GM18873 (cell line): Measurements from ENCODE around the gene SMYD3.

ENCODE experiments used
- ATAC-seq: cut with Tn5 transposase; IDR thresholded peaks from one replicate; pipeline ENCODE4 v1.9.1; 2021; ENCODE audit warnings: mild to moderate bottlenecking, moderate library complexity, moderate number of reproducible peaks; ENCODE audit not compliant: unreplicated experiment, low FRiP score

Gene SMYD3

DNA sequence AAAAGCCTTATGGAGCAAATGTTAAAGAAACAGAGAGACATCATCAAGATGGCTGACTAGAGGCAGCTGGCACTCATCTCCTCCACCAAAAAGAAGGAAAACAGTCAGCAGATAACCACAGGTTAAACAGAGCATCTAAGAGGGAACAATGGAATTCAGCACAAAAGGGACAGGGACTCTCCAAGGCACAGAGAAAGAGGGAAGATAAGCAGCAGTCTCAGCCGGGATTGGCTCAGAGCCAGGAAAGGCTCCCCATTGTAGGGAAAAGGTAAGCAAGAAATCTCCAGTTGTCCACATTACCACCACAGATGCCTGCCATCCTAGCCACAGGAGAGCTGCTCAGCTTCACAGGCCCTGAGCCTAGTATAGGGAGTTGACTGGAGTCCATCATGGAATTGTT, 605.5 kb downstream of the SMYD3 start:
- ATAC-seq, result no peak

DNA sequence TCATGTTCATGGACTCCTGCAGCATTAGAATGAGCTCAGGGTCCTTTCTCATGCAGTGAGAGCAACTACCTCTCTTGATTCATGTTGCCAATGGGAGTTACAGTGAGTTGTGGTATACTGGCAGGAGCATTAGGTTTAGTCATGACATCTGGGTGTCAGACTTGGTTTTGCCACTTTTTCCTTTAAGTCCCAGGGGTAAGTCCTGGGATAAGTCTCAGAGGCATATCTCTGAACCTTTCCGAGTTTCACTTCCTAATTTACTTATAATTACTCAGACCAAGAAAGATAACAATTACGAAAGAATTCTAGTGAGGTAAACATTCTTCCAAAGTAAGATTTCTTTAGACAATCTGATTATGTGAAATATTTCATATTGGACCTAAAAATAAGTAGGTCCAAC, 606.0 kb downstream of the SMYD3 start:
- no peak for ATAC-seq

DNA sequence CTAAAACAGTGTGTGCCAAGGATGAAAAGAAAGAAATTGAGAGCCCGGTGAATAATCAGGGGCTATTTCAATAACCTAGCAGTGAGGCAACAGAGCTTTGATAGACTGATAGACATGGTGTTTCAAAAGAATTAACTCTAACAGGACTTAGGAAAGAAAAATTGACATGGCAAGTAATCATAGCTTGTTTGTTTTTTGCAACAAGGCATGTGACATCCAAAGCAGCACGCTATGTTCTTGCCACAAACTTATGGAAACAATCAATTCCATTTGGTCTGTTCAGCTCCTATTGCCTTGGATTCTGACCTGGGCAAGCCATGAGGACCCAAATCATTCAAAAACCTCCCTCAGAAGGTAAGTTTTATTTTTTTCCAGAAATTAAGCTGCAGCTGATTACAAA, 608.5 kb downstream of the SMYD3 start:
- ATAC-seq, result no peak

DNA sequence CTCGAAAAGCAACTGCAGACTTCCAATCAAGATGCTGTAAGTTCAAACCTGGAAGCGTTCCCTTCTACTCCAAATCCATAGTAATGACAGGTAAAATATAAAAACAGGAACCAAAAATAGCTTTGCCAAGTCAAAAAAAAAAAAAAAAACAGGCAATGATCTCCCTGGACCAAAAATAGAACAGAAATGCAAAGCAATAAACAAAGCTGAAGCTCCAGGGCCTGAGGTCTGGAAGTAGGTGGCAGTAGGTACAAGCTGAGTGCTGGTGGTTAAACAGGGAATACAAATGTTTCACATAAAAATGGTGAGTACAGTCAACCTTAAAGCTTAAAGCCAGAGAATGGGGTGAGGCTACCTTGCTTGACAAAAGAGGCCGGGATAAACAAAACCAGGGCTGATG, 610.8 kb downstream of the SMYD3 start:
- no peak for ATAC-seq

DNA sequence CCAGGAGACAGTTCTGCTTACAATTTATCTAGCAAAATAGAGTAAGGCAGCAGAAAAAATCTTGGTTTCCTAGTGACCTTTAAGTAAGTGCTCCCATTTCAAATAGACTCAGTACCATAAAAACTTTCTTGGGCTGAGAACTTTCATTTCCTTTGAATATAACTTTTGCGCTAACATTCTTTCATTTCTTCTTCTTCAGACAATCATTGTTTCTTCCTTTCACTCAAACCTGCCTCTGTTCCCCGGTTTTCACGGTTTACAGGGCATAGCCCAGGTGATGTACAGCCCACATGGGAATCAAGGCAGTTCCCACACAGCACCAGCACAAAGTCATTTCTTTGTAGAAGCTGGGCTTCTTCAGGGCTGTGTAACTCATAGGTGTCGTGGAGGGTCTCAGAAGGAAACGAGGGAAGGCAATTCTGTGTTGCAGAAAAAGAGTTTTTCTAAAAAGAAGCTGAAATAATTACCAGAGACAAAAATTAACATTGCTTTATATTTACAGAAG, 611.6 kb downstream of the SMYD3 start:
- ATAC-seq, result no peak

DNA sequence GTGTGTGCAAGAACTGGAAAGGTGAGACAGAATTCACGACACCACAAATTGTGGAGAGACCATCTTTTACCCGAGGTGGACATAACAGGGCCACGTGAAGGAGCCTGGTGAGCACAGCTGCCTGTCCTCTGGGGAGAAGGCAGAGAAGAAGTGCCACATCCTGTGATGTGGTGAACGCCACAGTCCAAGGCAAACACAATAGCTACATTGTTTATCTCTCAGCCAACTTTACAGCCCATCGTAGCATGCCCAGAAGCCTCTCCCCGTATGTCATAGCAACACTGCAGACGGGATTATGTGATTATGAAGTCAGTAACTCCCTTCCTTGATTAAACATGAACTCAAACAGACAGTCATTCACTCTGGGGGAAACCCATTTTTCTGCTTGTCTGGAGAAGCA, 612.2 kb downstream of the SMYD3 start:
- ATAC-seq, result no peak

DNA sequence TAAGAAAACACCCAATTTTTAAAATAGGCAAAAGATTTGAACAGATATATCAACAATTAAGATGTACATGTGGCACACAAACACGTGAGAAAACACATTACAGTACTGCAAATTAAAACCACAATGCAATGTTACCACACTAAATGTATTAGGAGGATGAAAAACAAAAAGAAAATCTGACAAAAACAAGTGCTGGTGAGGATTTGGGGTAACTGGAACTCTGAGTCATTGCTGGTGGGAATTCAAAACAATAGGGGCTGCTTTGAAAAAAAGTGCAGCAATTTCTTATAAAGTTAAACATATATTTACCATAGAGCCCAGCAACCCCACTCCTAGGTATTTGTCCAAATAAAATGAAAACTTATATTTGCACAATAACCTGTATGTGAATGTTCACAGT, 614.1 kb downstream of the SMYD3 start:
- ATAC-seq, result no peak

DNA sequence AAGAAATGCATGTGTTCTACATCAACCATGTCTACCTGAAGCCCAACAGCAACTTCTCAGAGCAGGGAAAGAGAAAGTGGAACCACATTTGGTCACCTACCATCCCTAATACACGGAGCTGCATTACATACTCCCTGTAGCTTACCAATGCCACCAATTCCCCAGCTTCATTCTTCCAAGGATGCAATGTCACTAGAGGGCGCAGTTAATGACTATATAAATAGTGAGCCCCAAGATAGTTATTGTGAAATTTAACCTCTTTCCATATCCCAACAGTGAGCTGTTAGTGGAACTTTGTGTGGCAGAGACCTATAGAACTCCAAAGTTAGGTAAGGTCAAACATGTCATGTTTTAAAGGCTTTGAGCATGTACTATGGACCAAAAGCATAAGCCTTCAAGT, 618.3 kb downstream of the SMYD3 start:
- no peak for ATAC-seq

DNA sequence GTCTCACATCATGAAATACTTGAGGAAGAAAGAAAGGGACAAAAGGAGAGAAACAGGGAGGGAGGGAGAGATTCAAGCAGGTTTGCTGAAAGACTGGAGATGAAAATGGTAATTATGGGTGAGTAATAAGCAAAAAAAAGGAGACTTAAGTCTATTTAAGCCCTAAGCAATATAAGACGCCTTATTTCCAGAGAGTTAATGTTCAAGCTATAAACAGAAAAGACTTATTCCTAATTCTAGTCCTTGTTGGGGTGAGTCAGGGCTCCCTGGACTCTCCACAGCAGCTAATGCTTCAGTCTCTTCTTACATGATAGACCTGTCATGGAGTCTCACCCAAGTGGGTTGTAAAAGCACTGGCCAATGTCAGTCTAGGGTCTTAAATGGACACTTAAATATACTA, 619.2 kb downstream of the SMYD3 start:
- ATAC-seq, result no peak

DNA sequence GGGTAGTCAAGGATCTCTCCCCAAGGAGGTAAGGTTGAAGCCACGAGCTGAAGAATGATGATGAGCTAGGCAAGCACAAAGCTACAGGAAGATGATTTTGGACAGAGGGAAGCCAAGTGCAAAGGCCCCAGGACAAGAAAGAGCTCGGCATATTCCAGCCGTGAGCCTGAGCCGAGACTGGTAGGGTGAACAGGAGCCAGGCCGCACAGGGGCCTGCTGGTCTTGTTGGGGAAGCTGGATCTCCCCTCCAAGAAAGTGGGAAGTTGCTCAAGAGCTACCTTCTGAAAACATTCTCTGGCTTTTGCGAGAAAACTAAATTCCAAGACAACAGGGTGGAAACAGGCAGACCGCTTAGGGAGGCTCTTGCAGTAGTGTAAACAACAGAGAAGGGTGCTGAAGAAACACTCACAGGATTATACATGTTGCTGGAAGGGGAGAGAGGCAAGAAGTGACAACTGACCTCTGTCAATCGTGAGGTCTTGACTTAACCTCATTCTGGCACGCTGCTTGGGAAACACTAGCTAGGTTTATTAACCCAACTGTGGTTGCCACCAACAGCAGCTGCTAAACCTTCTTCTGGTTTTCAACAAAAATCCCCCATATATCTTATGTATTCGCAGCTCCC, 625.2 kb downstream of the SMYD3 start:
- no peak for ATAC-seq

DNA sequence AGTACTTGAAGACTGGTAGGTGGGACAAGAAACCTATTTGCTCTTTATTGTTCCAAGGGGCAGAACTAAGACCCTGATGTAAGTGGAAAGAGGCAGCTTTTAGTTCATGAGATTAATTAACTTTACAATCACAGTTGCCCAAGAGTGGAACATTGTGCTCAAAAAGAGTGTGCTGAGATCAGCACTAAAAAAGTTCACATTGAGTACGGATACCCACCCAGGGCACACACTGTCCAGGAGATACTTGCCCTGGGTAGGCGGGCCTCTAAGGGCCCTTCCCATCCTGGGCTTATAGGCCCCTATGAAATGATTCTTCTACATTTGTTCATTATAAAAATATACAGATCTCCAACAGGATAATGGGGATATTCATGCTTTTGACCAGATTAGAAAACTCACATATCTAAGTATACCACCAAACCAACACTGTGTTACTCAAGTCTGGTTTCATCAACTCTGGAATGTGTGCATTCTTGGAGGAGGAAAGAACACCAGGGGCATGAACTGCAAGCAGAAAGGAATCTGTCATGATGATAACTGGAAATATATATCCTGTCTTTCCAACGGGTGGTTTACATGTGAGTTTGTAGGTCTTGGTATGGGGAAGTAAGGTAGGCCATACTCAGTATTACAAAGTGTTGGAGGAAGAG, 626.2 kb downstream of the SMYD3 start:
- no peak for ATAC-seq

DNA sequence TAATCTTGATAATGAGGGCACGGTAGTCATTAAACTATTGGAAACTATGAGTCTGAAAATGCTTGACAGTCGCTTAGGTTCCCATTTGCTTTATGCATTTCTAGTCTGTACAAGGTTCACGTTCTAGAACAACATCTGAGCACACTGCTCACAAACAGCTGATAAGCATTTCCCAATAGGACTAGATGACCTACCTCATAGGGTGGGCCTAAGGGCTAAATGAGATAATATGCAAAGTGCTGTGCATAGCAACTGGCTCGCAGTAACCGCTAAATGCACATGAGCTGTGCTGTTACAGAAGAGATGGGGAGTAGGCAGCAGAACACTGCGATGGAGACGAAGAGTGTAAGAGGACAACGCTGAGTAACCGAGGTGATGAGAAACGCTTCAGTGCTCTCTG, 628.0 kb downstream of the SMYD3 start:
- no peak for ATAC-seq

DNA sequence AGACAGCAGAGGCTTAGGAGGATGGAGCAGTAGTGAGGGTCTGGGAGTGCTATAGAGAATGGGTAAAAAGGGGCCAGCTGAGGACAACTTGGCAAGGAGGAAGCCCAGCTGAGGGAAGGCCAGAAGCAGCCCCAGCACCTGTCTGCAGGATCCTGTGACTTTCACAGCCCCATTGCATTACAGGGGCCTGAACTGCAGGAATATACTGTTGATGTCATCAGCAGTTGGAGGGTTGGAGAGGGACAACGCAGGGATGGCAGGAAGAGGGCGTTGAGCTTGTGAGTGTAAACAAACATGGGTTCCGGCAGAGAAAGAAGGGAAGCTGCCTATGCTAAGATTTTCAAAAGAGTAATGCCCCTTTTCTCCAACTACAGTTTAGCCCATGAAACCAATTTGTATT, 628.5 kb downstream of the SMYD3 start:
- ATAC-seq, result no peak

DNA sequence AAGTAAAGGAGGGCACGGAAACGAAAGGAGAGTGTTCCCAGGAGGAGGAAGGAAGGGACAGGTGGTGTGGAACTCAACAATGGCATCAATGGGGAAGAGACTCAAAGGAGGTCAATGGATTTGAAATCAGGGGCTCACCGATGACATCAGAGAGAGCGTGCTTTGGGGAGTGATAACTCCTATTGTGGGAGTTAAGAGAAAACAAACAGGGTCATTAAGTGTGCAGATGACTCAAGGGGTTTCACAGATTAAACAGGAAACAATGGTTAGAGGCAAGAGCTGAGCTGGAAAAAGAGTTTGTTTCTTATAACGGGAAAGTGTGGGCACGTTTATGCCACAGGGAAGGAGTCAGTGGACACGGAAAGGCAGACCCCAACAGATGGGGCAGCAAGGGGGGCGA, 629.1 kb downstream of the SMYD3 start:
- ATAC-seq, result no peak

DNA sequence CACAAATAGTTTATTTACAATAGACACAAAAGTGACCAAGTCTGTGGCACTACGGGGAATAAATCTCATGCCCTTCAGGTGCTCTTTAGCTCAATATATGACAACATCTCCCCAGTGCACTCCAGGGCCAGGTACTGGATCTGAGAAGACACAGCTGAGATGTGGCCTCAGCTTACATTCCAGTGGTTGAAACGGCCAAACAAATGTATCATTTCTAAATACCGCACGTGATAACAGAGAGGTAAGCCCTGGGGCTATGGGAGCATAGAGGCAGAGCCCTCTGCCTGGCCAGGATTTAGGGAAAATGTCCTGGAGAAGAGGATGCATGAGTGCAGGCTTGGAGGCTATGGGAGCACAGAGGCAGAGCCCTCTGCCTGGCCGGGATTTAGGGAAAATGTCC, 630.5 kb downstream of the SMYD3 start:
- no peak for ATAC-seq

DNA sequence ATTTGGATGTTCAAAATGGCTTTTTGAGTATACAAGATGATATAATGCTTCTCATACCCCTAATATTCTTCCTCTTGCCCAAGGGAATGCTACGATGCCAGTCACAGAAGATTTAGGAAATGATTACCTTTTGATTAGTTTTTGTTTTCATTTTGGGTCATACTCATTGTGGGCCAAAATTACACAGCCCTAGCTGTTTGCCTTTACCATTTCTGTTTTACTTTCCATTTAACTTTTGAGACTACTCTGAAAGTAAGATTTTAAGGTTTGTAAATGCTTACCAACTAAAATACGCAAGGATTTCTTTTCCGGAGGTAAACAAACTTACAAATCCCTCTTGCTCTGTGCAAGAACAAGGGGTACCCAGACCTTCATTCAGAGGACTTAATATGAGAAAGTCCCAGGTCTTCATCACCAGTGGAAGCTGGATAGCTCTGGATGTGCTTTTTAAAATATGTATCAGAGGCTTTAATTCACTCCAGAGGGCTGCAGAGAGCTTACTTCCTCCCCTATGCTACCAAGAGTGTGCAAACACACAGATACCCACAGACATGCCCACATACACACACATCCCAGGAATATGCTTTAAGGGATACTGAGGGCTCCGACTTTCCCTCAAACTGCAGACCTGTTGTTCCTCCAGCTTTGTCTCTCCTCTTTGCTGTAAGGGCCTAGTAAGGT, 631.4 kb downstream of the SMYD3 start:
- no peak for ATAC-seq

DNA sequence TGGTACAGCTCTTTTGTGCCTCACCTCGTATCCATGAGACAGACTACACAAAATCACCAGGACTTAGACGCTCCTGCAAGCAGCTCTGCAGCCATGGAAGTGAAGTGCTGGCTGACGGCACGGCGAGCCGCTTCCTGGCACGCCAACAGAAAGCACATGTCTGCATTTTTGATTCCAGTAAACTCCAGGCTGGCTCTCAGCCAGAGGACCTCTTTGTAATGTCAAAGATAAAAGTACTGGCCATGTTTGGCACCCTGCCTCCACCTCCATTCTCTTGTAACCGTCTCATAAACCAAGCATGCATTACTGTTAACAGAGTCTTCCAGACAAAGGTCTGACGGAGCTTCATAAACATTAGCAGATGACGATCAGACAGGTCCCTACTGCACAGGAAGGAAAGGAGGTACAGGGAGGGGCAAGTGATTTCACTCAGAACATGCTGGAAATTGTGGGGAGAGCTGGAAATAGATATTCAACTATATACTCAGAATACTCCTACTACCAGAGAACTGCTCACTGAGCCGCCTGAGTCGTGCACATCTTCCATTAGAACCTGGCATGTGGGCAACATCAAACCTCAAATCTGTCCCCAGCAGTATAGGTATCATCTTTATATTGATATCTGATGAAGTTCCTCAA, 632.0 kb downstream of the SMYD3 start:
- no peak for ATAC-seq

DNA sequence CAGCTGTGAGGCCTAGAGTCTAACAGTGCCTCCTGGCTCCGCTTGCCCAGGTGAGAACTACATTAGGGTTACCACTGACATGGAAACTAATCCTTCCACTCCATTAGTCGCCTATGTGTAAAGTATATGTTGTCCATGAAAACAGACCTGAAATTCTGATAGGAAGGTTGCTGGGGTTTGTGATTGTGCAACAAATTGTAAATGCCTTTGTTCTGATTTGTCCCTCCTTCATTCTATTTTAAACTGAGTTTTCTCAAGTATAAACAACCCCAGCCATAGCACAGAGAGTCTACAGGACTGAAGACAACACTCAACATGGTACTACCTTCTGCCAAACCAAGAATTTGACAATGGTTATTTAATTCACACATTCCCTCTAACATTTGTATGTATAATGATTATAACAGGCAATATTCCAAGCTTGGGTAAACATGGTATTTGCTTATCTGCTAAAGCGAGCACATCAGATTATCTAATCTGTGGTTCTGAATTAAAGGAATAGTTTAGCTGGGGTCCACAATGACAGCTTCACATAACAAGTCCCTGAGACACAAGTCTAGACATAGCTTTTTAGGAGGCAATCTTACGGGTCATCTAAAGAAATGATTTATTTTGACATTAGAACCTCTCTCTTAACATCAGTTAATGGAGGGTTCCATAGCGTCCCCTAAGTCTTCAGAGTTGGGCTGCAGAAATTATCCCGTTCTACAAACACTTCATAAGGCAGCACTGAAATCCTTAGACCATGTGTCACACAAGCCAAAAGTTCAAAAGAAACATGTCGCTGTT, 633.0 kb downstream of the SMYD3 start:
- ATAC-seq, result no peak

DNA sequence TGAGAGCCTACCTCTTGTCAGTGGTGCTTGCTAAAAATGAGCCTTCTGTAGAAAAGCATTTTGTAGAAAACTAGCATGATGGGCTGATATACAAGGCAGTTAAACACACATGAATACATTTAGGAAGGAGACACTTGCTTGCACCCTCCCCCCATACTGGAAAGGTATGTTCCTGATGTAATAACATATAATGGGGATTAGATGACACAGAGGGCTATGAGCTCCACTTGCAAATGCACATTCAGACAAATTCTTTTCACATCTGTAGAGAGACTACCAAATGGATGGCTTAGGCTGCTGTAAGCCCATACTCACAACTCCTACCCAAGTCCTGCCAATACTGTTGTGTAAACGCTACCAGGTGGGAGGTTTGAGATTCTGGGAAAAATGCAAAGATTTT, 634.0 kb downstream of the SMYD3 start:
- no peak for ATAC-seq

DNA sequence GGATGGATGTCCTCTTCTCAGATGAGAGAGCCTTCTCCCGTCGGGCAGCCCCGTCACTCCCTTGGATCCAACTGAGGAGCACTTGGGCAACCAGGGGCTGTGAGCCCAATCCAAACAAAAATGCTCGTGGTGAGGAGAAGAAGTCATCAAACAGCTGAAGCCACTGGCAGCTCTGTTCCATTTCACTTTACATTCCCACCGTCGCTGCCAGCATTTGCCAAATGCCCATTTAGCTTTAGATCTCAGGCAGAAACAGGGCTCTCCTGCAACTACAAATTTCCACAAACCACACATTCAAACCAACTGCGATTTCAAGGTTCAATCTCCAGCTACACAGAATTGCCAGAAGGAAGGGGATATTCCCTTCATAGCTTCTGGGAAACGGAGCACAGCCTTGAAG, 634.6 kb downstream of the SMYD3 start:
- ATAC-seq, result no peak

DNA sequence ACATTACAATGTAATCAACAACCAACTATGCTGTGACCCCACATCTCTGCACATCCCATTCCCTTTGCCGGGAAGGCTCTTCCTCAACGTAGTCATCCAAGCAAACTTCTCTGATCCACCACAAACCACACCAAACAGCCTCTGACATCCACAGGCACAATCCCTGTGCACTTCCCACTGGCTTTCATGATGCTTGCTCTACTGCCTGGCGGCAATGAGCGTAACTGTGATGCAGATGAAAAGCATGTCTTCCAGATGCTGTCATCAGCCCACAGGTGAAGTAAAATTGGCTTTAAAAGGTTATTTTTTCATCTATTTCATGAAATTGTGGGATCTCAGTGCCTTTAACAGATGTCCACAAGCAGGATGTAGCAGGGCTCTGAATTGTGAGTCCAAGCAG, 635.2 kb downstream of the SMYD3 start:
- ATAC-seq, result no peak
